Fibroblast of peridontal ligament (primary cell): ENCODE results near the gene CFAP99.

Experiments used
- DNase-seq: peaks from one replicate; pipeline ENCODE4 v3.0.0-alpha.2; 2010; ENCODE audit errors: extremely low read depth

Gene CFAP99

DNA sequence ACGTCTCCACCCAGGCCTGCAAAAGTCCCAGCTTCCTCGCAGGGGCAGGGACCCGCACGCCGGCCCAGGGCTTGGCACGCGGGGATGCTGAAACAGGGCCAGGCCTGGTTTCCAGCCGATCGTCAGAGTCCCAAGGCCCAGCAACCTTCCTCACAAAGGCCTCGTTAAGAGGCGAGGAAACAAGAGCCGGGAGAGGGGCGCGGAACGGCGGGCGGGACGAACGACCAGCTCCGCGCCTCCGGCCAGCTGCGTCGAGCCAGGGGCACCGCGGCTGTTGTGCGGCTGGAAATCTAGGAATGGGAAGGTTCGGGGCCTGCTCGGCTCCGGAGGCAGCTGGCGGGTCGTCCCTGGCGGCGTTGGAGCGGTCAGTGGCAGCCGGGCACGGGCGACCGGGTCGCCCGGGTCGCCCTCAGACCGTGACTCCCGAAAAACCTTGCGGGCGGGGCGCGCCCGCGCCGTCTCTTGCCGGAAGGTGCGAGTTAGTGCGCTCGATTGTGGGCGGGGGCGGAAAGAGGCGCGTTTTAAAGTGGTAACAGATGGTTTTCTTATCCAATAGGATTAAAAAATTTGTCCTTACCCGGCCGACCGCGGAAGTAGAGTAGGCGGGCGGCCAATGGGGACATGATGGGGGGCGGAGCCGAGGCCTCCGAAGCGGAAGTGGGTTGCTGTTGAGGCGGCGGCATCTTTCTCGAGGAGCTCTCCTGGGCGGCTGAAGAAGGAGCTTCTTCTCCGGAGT is 49.9 kb downstream of the CFAP99 start, which contains the start of gene RNF4:
TSS of gene RNF4 (plus strand) at position 651 of the 736 bp plus-strand sequence. CDS start 21,388 bp downstream, outside the sequence.
- peak; percentile 94 for DNase-seq

DNA sequence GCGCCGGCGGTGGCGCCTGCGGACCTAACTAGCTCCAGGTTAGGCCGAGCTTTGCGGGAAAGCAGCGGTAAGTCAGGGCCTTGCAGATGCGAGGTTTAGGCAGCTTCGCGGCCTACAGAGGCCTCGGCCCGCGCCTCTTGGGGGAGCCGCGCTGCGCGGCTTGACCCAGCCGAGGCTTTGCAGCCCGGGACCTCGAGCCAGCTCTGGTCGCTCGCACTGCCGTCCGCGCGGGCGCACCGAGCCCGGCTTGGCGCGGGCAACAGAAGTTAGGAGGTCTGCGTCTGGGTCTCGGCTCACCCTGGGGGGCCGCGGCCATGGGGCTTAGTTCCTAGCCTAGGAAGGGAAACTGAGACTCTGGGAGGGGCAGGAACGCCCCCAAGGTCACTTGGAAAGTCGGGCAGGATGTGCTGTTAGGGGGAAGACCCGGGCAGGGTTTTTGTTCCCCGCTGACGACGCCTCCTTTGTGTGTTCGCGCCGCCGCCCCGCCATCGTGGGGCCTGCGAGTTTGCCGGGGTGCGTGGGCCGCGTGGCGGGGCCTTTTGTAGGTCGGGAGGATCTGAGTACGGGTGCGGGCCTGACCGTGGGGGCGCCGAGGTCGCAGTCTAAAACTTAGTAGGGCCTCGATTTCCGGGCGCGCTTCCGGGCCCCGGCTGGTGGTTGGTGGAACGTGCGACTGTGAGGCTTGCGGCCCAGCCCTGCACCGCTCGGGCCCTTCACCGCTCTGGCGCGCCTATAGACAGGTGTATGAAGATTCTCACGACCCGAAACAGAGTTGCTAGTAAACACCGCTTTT is 50.6 kb downstream of the CFAP99 start:
- DNase-seq: no peak

DNA sequence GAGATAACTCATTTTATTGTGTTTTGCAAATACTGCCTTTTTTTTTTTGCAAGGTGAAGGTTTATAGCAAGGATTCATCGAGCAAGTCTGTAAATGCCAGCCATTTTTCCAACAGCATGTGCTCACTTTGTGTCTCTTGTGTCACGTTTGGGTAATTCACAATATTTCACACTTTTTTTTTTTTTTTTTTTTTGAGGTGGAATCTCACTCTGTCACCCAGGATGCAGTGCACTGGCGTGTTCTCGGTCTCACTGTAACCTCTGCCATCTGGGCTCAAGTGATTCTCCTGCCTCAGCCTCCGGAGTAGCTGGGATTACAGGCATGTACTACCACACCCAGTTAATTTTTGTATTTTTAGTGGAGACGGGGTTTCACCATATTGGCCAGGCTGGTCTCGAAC is 52.0 kb downstream of the CFAP99 start:
- DNase-seq: no peak

DNA sequence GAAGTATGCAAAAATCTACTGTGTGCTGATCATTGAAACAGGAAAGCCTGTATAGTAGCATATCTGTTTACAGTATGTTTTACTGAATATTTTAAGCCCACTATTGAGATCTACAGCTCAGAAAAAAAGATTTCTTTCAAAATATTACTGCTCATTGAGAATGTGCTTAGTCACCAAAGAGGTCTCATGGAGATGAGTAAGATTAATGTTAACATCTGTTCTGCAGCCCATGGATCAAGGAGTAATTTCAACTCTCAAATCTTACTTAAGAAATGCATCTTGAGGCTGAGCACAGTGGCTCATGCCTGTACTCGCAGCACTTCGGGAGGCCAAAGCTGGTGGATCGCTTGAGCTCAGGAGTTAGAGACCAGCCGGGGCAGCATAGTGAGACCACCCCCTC is 53.4 kb downstream of the CFAP99 start:
- peak; percentile 50 for DNase-seq

DNA sequence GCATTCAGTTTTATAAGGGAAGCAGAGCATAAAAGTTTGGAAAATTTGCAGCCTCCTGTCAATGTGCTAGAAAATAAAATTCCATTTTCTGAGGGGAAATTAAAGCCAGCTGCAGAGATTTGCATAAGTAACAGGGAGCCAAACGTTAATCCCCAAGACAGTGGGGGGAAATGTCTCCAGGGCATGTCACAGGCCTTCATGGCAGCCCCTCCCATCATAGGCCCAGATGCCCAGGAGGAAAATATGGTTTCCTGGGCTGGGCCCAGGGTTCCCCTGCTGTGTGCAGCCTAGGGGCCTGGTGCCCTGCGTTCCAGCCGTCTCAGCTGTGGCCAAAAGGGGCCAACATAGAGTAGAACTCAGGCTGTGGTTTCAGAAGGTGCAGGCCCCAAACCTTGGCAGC is 59.5 kb downstream of the CFAP99 start:
- DNase-seq: peak; percentile 38

DNA sequence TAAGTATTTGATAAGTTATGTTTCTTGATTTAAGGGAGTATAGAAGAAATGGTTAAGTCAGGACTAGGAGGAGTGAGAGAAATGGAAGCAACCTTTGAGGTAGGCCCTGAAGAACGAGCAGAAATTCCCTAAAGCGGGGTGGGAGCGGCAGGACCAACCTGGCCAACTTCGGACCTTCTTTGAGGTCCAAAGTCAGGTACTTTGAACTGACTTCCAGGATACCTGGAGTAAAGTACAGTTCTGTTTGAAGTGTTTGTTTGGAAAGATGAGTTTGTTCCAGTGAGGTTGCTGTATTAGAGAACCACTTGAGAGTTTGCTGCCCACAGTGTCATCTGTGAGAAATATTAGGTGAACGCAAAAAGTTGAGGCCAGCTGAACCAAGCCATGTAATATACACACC is 61.9 kb downstream of the CFAP99 start:
- DNase-seq: no peak

DNA sequence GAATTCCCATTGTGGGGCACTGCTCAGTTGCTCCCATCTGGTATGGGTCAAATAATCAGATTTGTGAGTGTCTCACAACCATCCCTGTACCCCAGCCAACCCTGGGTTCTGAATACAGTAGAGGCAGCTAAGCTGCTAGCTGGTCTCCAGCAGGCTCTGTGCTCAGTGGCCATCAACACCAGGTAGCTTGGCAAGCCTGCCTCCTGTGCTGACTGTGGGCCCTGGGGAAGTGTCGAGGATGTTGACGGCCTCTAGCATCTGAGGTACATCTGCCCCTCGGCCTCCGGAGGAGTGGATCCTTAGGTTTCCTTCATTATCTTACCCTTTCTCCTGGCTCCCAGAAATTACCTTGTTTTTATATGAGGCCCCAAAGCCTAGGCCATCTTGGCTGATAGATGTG is 63.4 kb downstream of the CFAP99 start:
- DNase-seq: no peak

DNA sequence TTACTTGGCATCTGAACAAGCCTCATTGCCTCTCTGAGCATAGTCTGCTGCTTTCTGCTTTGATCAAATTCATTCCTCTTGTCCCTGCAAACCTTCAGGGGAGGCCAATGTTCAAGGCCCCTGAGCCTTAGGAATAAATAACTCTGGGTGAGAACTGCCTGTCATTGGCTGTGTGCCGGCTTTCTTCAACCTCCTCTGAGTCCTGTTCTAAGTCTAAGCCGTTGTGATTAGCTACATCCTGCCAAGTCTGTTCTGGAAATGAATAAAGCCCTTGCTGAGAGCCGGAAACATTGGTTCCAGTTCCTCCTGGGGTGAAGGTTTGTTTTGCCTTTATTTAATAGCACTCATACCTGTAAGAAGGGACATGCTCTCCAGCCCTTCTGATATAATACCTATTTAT is 63.9 kb downstream of the CFAP99 start:
- DNase-seq: peak; percentile 45

DNA sequence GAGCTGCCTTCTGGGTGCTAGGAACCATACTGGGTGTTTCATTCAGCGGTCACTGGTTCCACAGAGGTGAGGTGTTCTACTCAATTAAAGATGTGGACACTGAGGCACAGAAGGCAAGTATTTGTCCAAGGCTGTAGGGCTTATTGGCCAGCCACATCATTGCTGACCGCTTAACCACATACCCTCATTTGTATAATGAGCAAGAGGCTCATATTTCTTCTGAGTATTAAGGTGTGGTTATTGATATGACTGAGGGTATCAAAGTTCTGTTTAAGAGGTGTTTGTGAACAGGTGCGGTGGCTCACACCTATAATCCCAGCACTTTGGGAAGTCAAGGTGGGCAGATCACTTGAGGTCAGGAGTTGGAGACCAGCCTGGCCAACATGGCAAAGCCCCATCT is 64.5 kb downstream of the CFAP99 start:
- no peak for DNase-seq

DNA sequence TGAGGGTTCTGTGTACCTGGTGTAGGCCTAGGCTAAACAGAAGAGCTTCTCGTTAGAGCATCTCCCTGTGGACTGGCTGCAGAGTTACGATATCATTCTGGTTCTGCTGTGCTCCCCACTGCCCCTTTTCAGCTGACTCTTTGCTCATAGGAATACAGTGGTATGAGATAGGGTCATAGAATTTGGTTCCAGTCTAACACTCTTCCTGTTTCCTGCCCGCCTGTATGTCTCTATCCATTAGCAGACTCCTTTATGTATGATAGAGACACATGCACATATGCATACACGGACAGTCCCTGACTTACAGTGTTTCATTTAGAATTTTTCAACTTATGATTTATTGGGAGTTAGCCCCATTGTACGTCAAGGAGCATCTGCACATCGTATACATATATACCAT is 65.4 kb downstream of the CFAP99 start:
- no peak for DNase-seq

DNA sequence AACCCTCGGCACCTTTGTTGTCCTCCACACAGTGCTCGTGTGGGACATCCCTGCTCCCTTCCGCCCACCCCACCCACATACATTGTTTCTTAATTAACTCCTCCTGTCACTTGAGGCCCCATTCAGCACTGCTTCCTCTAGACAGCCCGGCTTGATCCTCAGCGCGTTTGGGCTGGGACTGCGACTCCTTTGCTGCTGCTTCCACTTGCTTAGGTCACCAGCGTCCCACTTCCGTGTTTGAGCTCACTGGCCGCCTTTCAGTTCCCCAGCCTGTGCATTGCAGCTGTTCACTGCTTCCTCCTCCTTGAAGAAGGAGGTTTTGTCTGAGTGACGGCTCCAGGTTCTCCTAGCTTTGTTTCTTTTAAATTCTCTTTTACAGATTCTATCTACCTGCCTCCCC is 66.2 kb downstream of the CFAP99 start:
- DNase-seq: no peak

DNA sequence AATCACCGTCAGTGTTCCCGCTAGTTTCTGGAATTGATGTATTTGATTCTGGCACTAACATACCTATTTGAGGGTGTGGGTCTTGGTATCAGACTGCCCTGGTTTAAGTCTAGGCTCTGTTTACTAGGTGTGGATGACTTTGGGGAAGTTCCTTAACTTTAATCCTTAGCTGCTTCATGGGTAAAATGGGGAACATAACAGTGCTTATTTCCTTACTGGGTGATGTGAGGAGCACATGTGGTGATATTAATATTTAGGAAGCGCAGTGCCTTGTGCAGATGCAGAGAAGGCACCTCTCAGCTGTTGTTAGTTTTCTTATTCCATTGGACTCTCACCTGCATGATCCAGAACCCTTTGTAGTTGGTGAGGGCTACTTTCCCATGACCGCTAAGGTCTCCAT is 67.2 kb downstream of the CFAP99 start:
- DNase-seq: no peak

DNA sequence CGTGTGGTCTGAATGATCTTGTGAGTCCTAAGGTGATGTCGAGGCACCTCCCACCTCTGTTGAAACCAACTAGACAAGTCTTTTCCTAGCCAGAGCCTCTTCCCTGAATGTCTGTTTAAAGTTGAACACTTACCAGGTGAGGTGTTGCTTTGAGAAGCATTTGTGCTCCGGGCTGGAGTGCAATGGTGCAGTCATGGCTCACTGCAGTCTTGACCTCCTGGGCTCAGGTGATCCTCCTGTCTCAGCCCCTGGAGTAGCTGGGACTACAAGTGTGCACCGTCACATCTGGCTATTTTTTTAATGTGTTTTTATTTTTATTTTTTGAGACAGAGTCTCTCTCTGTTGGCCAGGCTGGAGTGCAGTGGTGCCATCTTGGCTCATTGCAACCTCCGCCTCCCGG is 68.2 kb downstream of the CFAP99 start:
- DNase-seq: no peak

DNA sequence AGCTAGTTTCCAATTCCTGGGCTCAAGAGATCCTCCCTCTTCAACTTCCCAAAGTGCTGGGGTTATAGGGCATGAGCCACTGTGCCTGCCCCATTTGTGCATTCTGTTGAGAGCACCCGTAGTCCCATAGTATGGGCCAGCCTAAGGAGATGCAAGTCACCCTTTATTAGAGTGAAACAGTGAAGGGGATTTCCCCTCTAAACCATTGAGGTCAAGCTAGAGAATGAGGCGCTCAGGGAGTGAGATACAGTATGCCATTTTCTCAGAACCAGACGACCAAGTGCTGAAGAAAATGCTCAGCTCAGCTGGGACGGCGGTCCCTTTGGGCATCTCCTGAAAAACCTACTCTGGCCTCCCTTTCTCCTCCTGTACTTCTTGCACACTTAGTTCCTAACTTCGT is 68.9 kb downstream of the CFAP99 start:
- no peak for DNase-seq

DNA sequence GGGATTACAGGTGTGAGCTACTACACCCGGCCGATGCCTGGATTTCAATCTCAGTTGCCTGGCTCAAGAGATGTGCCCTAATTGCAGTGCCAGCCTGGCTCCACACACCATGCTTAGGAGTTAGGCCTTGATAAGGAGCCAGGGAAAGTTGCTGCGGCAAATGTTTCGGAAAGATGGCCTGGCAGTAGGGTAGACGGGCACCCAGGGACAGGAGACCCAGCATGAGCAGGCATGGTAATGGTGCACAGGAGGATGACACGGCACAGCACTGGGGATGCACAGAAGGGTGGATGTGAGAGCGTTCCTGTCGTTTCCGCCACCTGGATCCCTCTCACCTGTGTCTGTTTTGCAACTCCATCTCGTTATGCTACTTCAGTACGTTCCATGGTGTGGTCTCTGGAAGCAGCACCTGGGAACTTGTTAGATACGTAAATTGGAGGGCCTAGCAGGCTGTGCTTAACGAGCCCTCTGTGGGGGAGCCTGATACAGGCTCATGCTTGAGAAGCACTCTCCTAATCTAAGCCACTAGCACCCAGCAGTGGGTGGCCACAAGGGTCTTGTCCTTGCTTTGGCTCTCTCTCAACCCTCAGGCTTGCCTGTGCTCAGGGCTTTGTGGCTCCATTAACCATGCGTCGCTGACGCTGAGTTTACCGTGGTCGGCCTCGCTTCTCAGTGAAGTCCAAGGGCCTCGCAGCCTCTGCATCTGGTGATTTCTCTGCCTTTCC is 70.5 kb downstream of the CFAP99 start:
- no peak for DNase-seq

DNA sequence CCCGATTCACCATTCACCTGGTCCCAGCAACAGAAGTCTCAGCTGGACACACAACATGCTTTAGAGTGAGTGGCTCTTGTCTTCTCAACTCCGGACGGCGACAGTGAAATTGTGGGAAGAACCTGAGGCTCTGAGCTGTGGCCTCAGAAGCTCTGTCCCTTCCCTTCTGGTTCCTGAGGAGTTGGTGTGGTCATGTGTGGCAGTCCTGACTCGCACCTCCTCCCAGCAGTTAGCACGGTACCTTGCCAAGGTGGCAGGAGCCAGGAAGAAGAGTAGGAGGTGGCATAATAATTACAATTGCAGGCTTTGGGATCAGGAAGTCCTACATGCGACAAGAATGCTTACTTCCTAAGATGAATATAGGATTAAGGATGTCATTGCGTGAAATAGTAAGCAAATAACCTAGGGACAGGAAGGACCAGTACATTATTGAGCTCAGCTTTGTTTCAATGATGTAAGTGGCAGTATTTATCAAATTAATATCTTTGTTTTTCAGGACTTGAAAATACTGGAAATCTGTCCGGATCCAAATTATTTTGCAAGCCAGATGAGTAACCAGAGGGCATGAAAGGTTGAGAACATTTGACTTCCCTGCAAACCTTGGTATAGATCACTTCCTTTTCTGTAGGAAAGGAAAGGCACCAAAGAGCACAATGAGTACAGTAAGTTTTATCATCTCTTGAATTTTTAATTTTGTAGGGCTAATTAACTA is 71.2 kb downstream of the CFAP99 start:
- no peak for DNase-seq

DNA sequence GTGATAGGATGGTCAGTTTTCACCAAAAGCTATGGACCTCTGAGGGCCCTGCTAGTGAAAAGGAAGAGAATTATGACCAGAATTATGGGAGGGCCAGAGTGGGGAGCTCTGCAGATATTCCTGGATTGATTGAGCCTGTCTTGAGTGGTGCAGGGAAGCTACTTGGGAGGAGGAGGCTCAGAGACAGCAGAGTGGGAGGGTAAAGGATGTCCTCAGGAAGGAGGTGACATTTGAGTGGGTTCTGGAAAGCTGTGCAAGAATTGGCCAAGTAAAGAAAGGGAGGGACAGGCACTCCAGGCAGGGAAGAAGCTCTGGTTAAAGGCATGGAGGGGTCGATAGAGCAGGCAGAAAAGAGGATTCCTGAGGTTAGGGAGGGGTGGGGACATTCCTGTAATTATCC is 74.2 kb downstream of the CFAP99 start:
- no peak for DNase-seq

DNA sequence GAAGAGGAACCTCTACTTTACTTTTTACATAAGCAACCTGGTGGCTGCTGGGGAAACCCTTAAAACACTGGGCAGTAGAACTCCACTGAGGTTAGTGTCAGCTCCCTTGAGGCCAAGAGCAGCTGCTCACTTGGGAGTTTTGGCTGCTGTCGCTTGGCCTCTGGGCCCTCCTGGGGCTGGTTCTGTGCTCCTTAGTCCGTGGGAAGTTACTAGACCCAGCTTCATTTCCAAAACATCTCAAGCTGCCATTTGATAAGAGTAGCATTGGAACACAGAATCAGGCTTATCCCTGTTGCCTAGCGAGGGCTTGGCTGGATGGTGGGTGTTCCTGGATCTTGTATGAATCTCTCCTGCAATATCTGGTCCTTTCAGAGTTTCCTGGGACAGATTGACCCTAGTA is 76.2 kb downstream of the CFAP99 start:
- DNase-seq: no peak

DNA sequence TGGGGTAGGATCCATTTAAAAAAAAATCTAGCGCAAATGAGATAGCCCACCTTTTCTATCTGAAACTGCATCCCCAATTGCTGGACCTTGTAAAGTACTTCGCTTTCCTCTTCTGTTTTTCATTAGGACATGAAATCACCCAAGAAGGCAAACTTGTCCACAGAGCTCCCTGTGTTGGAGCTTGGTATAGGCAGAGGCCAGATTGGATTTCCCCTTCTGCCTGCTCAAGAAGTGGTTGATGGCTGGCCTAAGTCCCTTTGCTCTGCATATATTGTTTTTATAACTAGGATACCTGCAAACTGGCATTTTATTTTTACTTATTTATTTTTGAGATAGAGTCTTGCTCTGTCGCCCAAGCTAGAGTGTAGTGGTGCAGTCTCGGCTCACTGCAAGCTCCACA is 78.6 kb downstream of the CFAP99 start:
- no peak for DNase-seq

DNA sequence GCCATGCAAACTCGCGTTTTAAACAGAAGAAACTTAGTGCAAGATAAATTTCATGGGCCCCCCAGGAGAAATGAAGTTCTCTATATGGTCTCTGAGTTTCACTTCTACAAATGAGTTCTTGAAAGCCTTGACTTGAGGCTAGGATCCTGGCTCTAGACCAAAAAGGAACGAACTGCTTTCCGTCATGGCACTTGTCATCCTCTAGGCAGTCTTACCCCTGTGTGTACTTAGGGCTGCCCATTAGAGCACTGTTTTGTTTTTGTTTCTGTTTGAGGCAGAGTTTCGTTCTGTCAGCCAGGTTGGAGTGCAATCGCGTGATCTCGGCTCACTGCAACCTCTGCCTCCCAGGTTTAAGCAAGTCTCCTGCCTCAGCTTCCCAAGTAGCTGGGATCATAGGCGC is 79.2 kb downstream of the CFAP99 start:
- DNase-seq: no peak

DNA sequence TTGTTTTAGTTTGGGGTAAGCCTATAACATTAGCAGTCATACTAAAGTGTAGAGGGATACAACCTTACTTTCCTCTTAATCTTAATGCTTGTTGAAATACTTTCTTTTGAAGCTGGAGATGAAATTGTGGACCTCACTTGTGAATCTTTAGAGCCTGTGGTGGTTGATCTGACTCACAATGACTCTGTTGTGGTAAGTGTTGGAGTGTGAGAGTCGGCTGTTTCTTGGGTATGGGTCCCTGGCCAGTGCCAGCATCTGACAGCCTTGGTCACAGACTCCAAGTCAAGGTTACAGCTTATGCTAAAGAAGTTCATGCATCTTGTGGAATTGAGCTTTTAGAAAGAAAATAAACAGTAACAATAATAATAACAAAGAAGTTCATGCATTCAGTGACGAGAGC is 81.8 kb downstream of the CFAP99 start:
- DNase-seq: no peak

DNA sequence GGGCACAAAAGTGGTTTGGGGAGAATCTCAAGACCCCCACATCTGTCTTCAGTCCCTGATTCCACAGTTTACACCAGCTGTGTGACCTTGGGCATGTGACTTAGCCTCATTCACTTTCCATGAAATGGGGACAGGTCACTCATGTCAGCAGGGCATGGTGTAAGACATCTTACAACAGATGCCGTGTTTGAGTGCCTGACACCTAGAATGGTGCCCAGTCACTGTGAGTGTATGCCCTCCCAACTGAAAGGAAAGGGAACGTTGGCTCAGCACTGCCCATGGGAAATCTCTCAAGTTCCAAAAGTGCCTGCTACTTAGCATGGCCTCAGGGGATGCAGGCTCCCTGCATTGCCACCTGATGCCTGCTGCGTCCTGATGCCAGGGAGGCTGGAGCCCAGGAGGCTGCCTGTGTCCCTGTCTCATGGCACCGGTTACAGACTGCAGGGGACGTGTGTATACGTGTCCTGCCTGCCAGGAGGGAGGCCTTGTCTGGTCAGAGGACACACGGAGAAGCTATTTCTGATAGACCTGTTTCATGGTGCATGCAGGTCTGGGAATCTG is 82.4 kb downstream of the CFAP99 start:
- DNase-seq: no peak
